GM21423 (cell line): ENCODE results near the gene TMEM178B.

Experiments used
- ATAC-seq: cut with Tn5 transposase; IDR thresholded peaks from one replicate; pipeline ENCODE4 v1.9.1; 2021; ENCODE audit warnings: mild to moderate bottlenecking, moderate library complexity; ENCODE audit not compliant: unreplicated experiment

TMEM178B gene

GRCh38 chr7:141415999-141416398, 342.1 kb downstream of the TMEM178B start:
- no peak for ATAC-seq

GRCh38 chr7:141416650-141417270, 342.9 kb downstream of the TMEM178B start:
- ATAC-seq: no peak

DNA sequence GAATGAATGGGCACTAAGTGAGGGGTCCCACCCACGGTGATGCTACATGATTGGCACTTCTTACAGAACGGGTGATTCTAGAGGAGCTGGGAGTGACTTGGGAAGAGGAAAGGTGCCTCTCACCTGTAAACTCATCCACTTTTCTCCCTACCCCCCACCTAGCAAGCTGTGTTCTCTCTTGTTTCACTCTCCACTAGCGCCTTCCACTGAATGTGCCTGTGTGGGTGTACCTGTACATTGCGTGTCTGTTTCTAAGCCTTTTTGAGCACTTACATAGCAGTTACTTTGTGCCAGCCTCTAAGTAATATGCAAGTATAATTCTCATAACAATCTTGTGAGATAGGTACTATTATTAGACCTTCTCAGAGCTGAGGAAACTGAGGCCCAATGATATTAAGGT, 343.6 kb downstream of the TMEM178B start:
- ATAC-seq: no peak

DNA sequence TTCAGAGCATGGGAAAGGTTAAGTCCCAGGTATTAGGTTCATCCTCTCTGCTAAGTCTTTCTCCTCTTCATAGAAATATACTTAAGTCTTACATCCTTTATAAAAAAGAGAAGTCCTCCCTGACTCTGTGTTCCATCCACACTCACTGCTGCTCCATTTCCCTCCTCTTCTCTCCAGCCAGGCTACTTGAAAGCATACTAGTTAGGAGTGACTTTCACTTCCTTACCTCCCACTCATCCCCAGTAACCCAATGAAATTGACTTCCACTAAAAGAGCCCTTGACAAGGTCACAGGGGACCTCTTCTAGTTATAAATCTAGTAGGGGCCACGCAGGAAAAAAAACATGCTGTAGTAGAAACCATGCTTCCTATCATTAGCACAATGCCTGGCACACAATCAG, 344.2 kb downstream of the TMEM178B start:
- ATAC-seq: no peak

- ATAC-seq: no peak
Observed at GRCh38 chr7:141421306-141421705, 347.4 kb downstream of the TMEM178B start.

DNA sequence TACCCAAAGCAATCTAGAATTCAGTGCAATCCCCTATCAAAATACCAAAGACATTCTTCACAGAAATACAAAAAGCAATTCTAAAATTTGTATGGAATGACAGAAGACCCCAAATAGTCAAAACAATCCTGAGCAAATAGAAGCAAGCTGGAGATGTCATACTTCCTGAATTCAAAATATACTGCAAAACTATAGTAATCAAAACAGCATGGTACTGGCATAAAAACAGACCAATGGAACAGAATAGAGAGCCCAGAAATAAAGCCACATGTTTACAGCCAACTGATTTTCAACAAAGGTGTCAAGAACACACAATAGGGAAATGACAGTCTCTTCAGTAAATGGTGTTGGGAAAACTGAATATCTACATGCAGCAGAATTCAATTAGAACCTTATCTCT, 353.3 kb downstream of the TMEM178B start:
- no peak for ATAC-seq

DNA sequence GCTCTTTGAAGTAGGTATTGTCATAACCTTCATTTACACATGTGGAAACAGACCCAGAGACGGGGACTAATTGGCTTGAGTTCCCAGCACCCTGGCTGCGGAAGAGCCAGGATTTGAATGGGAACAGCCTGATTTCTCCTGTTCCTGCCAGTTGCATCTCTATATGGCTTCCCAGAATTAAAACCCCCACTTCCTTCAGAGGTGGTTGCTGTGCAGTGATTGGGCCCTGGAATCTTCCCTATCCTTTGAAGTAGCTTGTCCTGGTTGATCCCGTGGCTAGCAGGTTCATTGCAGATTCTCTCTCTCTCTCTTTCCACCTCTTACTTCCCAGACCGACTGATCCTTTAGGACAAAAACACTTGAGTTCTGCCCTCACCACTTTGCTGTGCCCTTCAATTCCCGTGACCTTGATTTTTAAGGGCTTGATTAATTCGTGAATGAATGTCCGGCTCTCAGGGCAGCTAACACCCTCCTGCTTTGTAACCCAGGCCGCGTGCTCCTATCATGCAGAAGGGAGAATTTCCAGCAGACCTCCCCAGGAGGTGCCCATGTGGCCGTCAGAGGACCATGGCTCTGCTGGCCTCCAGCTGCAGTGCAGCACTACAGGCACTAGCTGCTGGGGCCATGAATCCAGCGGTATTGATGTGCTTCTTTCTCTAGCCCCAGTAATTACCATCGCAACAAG, 356.7 kb downstream of the TMEM178B start:
- no peak for ATAC-seq

GRCh38 chr7:141431140-141431479, 357.2 kb downstream of the TMEM178B start:
- ATAC-seq: no peak

- ATAC-seq: no peak
Observed at GRCh38 chr7:141431711-141432110, 357.8 kb downstream of the TMEM178B start.

GRCh38 chr7:141433698-141434097, 359.8 kb downstream of the TMEM178B start:
- ATAC-seq: no peak

- ATAC-seq: no peak
Observed at GRCh38 chr7:141436139-141436538, 362.3 kb downstream of the TMEM178B start.

DNA sequence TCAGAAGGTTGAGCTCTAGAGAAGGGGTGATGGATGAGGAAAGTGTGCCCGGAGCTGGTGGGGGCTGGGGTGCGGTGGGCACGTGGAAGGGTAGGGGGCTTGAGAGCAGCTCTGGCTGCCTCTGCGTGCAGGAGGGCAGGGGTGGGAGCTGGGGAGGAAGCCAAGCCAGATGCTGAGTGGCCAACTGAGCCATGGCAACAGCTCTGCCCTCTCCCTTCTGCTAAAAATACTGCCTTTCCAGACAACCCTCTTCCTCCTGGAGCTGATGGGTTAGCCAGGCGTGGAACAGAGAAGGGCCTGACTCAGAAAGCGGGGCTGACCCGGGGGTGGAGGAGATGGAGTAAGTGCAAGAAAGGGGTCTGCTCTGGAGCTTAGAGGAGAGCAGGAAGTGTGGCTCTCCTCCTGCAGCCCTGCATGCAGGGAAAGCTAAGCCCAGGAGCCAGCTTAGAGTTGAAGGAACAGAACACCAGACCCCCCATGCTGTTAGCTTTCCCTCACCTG, 362.8 kb downstream of the TMEM178B start:
- no peak for ATAC-seq

DNA sequence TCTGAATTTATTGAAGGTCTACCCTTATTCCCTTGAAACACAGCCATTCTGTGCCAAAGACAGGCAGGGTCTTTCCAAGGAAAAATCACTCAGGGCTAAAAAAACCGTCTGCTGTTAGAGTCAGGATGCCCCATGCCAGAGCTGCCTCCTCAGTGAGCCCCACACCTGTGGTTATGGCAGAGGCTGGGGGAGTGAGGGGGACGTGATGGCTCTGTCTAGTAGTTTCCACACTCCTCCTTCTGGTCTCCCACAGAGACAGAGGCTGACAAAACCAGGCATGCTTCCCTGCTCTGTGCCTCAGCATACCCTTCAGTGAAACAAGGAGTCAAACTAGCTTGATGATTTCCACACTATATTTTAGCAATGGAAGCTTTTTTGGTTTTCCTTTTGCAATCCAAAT, 365.3 kb downstream of the TMEM178B start:
- ATAC-seq: no peak

DNA sequence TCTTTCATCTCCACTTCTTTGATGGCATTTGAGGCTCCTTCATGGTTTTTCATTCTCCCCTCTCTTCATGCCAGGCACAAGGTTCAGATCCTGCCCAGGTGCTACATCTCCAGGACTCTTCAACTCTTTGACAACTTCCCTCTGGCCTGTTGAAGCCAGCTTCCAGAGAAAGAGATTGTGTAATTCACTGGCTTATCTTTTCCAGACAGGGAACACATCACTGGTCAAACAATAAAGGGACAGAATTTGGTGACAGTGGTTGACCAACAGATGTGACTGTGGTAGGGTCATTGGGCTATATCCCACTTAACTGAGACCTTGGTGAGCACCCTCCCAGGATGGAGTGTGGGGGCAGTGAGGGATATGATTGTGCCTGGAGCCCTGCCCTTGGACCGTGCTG, 365.9 kb downstream of the TMEM178B start:
- ATAC-seq: no peak

GRCh38 chr7:141441837-141442627, 368.2 kb downstream of the TMEM178B start:
- ATAC-seq: no peak

DNA sequence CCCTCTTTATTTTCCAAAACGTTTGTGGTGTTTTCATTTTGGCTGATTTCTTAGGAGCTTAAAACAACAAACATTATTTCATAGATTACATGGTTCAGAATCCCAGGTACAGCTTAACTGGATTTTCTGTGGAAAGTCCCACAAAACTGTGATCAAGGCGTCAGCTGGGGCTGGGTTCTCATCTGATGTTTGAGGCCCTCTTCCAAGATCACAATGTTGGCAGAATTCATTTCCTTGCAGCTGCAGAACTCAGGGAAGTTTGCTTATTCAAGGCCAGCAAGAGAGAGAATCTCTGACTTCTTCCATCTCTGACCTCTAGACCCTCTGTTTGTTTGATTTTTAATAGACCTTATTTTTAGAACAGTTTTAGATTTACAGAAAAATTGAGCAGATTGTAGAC, 368.9 kb downstream of the TMEM178B start:
- ATAC-seq: no peak

DNA sequence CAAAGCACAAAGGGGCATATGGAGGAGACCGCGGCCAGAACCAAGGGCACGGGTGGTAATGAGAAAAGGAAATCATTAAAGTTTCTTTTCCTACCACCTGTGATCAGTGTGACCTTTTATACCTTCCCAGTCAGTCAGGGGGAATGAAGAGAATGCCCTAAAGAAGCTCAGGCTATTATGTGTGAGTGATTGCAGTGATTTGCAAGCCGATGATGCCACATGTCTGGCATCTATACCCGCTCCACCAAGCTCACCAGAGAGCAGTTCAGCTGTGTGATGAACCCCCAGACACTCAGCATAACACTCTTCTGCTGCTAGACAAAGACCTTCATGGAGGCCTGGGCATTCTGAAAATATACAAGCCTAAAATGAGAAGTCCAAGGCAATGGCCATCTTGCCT, 371.1 kb downstream of the TMEM178B start:
- no peak for ATAC-seq

DNA sequence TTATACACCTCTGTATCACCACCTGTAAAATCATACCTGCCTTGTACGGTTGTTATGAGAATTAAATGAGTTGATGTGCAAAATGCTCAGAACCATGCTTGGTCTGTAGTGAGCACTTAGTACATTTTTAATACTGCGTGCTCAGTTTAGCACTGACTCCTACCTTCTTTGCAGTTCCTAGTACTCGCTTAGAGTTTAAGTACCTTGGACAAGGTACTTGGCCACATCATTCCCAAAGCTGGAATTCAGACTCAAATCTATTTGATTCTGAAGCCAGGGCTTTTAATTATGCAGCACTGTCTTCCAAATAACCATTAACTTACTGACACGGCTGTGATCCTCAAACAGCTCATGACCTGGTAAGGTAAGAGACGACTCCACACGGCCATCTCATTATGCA, 377.4 kb downstream of the TMEM178B start:
- no peak for ATAC-seq

DNA sequence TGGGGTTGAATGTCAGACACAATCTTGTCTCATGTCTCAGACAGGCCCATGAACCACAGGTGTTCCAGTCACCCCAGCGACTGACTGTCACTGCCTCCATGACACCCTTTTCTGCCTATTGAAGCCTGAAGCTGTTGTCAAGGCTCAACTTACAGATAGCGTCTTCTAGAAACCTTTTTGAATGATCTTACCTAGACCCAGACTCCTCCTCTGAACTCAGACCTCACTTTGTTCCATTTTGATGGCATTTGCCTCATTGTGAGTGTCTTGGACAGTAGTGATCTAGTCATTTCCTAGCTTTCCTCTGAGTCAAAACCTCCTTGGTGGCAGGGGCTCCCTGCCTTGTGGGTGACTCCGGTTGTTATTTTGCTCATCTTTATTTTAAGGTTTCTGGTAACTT, 379.0 kb downstream of the TMEM178B start:
- ATAC-seq: no peak

DNA sequence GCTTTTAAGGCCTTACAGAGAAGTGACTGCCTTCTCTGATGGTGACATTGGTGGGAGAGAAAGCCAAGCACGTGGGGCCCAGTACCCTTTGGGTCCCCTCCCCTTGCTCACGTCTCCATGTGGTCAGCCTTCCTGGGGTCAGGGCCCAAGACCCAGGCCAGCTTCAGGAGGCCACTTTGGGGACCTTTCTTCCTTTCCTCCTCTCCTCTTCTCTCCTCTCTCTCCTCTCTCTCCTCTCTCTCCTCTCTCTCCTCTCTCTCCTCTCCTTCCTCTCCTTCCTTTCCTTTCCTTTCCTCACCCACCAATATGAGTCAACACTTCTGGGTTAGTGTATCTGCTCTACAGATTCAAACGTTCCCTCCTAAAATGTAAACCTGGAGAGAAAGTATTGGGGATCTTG, 380.5 kb downstream of the TMEM178B start:
- ATAC-seq: no peak

DNA sequence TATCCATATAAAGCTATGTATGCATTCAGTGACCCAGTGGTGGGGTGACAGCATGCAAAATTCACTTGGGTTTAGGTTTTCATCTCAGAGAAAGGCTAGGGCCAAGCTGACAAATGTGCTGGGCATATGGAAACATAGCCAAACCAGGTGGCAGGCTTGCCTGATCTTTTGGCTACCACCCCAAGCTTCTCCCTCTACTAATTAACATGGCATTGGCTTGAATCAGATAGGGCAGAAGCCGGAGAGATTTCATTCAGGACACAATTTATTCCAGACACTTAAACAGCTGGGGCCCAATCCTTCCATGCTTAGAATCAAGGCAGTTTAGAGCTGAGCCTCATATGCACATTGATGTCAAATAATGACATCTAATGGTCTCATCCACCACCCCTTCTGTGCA, 381.9 kb downstream of the TMEM178B start:
- no peak for ATAC-seq

- ATAC-seq: no peak
Observed at GRCh38 chr7:141456298-141456697, 382.4 kb downstream of the TMEM178B start.
